ENCODE results near the gene AZI2.

AZI2 gene

GRCh38 chr3:28315711-28316110 is 32.9 kb downstream of the AZI2 start:
- TF ChIP-seq CTCF (IDR thresholded peaks at IDR 0.05; ENCODE audit: control extremely low read depth, extremely low read depth, low read depth, missing control alignments), result no peak
- DNase-seq (ENCODE audit: extremely low spot score), result no peak
- ChIA-PET CTCF (no interaction called here), POLR2A (no interaction called here)

GRCh38 chr3:28308196-28308595 is 40.4 kb downstream of the AZI2 start:
- ChIA-PET CTCF (interaction anchor here (1.2 to 1.9 kb wide), 6 partner anchors 9 to 596 kb away, joined by 3 to 13 read pairs (median 4); no protein-coding TSS in a partner anchor), POLR2A (no interaction called here)
- TF ChIP-seq CTCF (IDR thresholded peaks at IDR 0.05; ENCODE audit: control extremely low read depth, extremely low read depth, low read depth, missing control alignments), result no peak
- no peak for DNase-seq (ENCODE audit: extremely low spot score)

- ChIA-PET POLR2A (no interaction called here), CTCF (no interaction called here)
- no peak for DNase-seq (ENCODE audit: extremely low spot score)
- TF ChIP-seq CTCF (IDR thresholded peaks at IDR 0.05; ENCODE audit: control extremely low read depth, extremely low read depth, low read depth, missing control alignments), result no peak
These were observed 46.9 kb downstream of the AZI2 start for GRCh38 chr3:28301688-28302087.

GRCh38 chr3:28300345-28300962 is 48.2 kb downstream of the AZI2 start:
- TF ChIP-seq CTCF (IDR thresholded peaks at IDR 0.05; ENCODE audit: control extremely low read depth, extremely low read depth, low read depth, missing control alignments), result no peak
- ChIA-PET CTCF (no interaction called here), POLR2A (no interaction called here)
- no peak for DNase-seq (ENCODE audit: extremely low spot score)

- ChIA-PET CTCF (no interaction called here), POLR2A (no interaction called here)
- DNase-seq (ENCODE audit: extremely low spot score), result no peak
- TF ChIP-seq CTCF (IDR thresholded peaks at IDR 0.05; ENCODE audit: control extremely low read depth, extremely low read depth, low read depth, missing control alignments), result no peak
These were observed 48.9 kb downstream of the AZI2 start for GRCh38 chr3:28299705-28300104.

- ChIA-PET CTCF (interaction anchor here (1.0 kb wide), 1 partner anchor 32 kb away, joined by 3 read pairs; no protein-coding TSS in a partner anchor), POLR2A (no interaction called here)
- no peak for DNase-seq (ENCODE audit: extremely low spot score)
- TF ChIP-seq CTCF (IDR thresholded peaks at IDR 0.05; ENCODE audit: control extremely low read depth, extremely low read depth, low read depth, missing control alignments), result no peak
These were observed 52.6 kb downstream of the AZI2 start for GRCh38 chr3:28295898-28296490.
